ENCODE measurements around the gene MTERF2. TPM values are rescaled to one million over a fixed set of nuclear protein-coding genes. Genes with fewer than 3 reads are reported as not detected.

MTERF2 gene
- total RNA-seq, 1 experiment from 2014 or later, result 5.0 TPM

- no peak overlapping the region for H2BK120ac ChIP-seq (ENCODE audit: low read depth, low read length, poor library complexity, severe bottlenecking)
- Mint-ChIP-seq H3K27me3 (ENCODE audit: low read depth) (no peaks in the 10 kb centered on the region), H3K4me3 (no peak overlapping the region), H3K4me1 (0 out of 4 replicates have a peak, but pooled peaks cover 0 to 2% of the 10 kb centered on the region in 2 experiments), H3K9me3 (no peaks in the 10 kb centered on the region), H3K36me3 (ENCODE audit: insufficient read depth in 1 of 3, low read depth in 3 of 3) (peaks cover 4 to 16% (median 5%) of the 10 kb centered on the region in 3 experiments; a peak in 4 of 7 replicates), H3K27ac (no peak overlapping the region; a peak in 1 of 7 replicates)
- no peaks in the 10 kb centered on the region for H4K20me1 ChIP-seq (ENCODE audit: control insufficient read depth, insufficient read depth, insufficient read length)
- TF ChIP-seq, protein P1, sequence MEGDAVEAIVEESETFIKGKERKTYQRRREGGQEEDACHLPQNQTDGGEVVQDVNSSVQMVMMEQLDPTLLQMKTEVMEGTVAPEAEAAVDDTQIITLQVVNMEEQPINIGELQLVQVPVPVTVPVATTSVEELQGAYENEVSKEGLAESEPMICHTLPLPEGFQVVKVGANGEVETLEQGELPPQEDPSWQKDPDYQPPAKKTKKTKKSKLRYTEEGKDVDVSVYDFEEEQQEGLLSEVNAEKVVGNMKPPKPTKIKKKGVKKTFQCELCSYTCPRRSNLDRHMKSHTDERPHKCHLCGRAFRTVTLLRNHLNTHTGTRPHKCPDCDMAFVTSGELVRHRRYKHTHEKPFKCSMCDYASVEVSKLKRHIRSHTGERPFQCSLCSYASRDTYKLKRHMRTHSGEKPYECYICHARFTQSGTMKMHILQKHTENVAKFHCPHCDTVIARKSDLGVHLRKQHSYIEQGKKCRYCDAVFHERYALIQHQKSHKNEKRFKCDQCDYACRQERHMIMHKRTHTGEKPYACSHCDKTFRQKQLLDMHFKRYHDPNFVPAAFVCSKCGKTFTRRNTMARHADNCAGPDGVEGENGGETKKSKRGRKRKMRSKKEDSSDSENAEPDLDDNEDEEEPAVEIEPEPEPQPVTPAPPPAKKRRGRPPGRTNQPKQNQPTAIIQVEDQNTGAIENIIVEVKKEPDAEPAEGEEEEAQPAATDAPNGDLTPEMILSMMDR (conservative IDR thresholded peaks at IDR 0.05), result no peak
- WGBS (ENCODE audit: extremely low coverage, insufficient read length, low lambda C conversion rate), result no CpG with 5 or more reads among the region's 7 CpGs
- no peak overlapping the region for H3K23ac ChIP-seq (ENCODE audit: insufficient read length, low read depth, low read length)
- H3K4ac ChIP-seq (ENCODE audit: low read depth, low read length), result no peak overlapping the region
- no peak overlapping the region for H2BK20ac ChIP-seq (ENCODE audit: low read depth, low read length, poor library complexity, severe bottlenecking)
- H3K79me1 ChIP-seq (ENCODE audit: insufficient read depth, low read depth, low read length, poor library complexity, severe bottlenecking), result no peaks in the 10 kb centered on the region
- no peaks in the 10 kb centered on the region for H3K23me2 ChIP-seq (ENCODE audit: insufficient read length, low read depth, low read length, poor library complexity, severe bottlenecking)
- no peak overlapping the region for H3T11ph ChIP-seq (ENCODE audit: low read length)
- H3K14ac ChIP-seq (ENCODE audit: insufficient read depth, low read length), result no peak overlapping the region
- H2AFZ ChIP-seq (ENCODE audit: low read length), result no peak overlapping the region
- H2BK15ac ChIP-seq (ENCODE audit: low read depth, low read length), result no peak overlapping the region
- DNase-seq, result no peak
- no peak overlapping the region for H3K9ac ChIP-seq (ENCODE audit: extremely low read depth, insufficient read length, low read length)
- H3K79me2 ChIP-seq (ENCODE audit: insufficient read depth, low read length), result peaks cover 2% of the 10 kb centered on the region
- H2AK5ac ChIP-seq (ENCODE audit: insufficient read length, low read length), result no peak overlapping the region
- no peak overlapping the region for H4K5ac ChIP-seq (ENCODE audit: insufficient read length, low read depth, low read length)
- H3K56ac ChIP-seq (ENCODE audit: insufficient read length, low read depth, low read length), result no peak overlapping the region
- H3K18ac ChIP-seq (ENCODE audit: insufficient read length, low read depth, low read length), result no peak overlapping the region
- no peaks in the 10 kb centered on the region for H3K9me3 ChIP-seq (ENCODE audit: control insufficient read depth, low read depth, low read length)
- H4K91ac ChIP-seq (ENCODE audit: insufficient read length, low read depth, low read length), result no peak overlapping the region
- H3K4me1 ChIP-seq (ENCODE audit: insufficient read depth, low read length), result no peaks in the 10 kb centered on the region
- H3K4me2 ChIP-seq (ENCODE audit: insufficient read depth, insufficient read length, low read length), result no peak overlapping the region
- no peak overlapping the region for H2BK12ac ChIP-seq (ENCODE audit: insufficient read length, low read depth, low read length)
- no peak overlapping the region for H3K27ac ChIP-seq (ENCODE audit: insufficient read length, low read depth, low read length)
- H4K8ac ChIP-seq (replicated peaks; ENCODE audit: insufficient read length, low read depth, low read length), result no peak overlapping the region
- no peaks in the 10 kb centered on the region for H3K27me3 ChIP-seq (ENCODE audit: insufficient read depth, low read length)
- no peak overlapping the region for H2BK5ac ChIP-seq (ENCODE audit: insufficient read length, low read length)
Measured at GRCh38 chr12:107032266-107032665, 45.3 kb upstream of the MTERF2 start.

Measured in H9 (cell line).